IPS DF 6.9 (cell line): ENCODE measurements around the gene RAB23.

ENCODE experiments used
- DNase-seq: peaks from one replicate; pipeline ENCODE4 v3.0.0-alpha.2; 2013; ENCODE audit warnings: low read depth, low spot score
- H3K27ac ChIP-seq: one replicate; pipeline ENCODE4 v1.5.1; 2013; ENCODE audit warnings: low read length, control low read depth
- H3K27me3 ChIP-seq: 2 replicates; pipeline ENCODE4 v1.6.1; 2013; ENCODE audit warnings: mild to moderate bottlenecking, low read length; ENCODE audit not compliant: control insufficient read depth, insufficient read depth
- H3K36me3 ChIP-seq: 2 replicates; pipeline ENCODE4 v1.6.1; 2013; ENCODE audit warnings: low read length; ENCODE audit not compliant: control insufficient read depth, insufficient read depth
- H3K4me1 ChIP-seq: 2 replicates; pipeline ENCODE4 v1.6.1; 2013; ENCODE audit warnings: low read length; ENCODE audit not compliant: control insufficient read depth, insufficient read depth
- H3K4me3 ChIP-seq: 2 replicates; pipeline ENCODE4 v1.5.1; 2013; ENCODE audit warnings: mild to moderate bottlenecking, low read length
- H3K9me3 ChIP-seq: 2 replicates; pipeline ENCODE4 v1.6.1; 2013; ENCODE audit warnings: low read length, inconsistent platforms; ENCODE audit not compliant: control insufficient read depth, insufficient read depth
- WGBS: extraction: QIAGEN DNeasy Blood & Tissue Kit; methylation state at CpG from one replicate; pipeline ENCODE4 v1.1.7; 2013; ENCODE audit warnings: mixed read lengths, missing lambda C conversion rate; ENCODE audit not compliant: insufficient read length, insufficient coverage; 5-methylcytosine and 5-hydroxymethylcytosine counted together

Gene RAB23

DNA sequence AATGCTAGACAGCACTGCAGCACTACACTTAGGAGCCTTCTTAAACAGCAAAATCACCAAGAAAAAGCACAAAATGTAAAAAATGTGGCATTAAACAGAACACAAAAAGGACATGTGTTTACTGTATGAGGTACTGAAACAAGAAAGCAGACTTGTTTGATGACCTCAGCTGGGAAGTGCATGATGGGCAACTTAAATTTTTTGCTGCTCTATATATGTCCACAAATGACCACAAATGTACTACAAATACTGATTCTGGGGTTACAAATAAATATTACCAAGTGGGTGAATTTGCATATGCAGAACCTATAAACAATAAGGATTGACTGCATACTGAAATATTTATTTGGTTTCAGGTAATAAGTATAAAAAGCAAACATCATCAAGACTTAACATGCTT lies 13.1 kb downstream of the RAB23 start:
- DNase-seq = no peak
- Histone ChIP-seq H3K4me3 (no peak overlapping the region), H3K4me1 (no peaks in the 10 kb centered on the region), H3K36me3 (no peaks in the 10 kb centered on the region), H3K27me3 (no peaks in the 10 kb centered on the region), H3K9me3 (no peaks in the 10 kb centered on the region), H3K27ac (no peak overlapping the region)

DNA sequence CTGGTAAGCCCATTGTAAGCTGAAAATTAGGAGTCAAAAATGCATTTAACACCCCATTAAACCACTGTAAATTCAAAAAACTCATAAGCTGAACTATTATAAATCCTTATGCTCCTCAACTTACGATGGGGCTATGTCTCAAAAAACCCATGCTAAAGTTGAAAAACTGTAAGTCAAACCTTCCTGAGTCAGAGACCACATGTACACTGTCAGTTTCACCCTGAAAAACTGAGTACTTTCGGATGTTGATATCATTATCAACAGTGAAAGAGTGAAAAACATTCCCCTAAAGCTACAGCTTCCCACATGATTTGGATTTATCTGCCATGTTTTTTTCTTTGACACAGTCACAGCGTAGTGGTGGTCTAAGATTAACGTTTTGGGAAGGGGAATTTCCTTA lies 14.2 kb downstream of the RAB23 start:
- DNase-seq = no peak
- H3K27ac ChIP-seq = no peak overlapping the region
- no peaks in the 10 kb centered on the region for H3K36me3 ChIP-seq
- no CpG with 5 or more reads among the region's 4 CpGs for WGBS
- H3K27me3 ChIP-seq = no peaks in the 10 kb centered on the region
- H3K9me3 ChIP-seq = no peaks in the 10 kb centered on the region
- H3K4me3 ChIP-seq = no peak overlapping the region
- no peaks in the 10 kb centered on the region for H3K4me1 ChIP-seq

DNA sequence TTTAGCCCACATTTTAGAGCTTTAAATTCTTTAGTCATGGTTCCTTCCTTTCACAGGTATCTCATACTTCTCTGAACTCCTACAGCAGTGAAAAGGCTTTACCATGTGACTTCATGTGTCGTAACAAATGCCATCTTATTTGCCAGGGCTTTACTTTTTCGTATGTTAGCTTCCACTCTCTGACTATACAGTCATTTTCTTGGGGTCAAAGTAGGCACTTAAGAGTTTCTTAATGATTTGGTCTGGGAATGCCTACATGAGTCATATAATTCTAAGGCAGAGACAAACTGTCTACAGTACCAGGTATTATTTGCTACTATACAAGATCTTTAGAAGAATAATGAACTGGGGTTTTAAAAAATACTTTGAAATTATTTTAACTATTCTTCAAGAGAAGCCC lies 15.0 kb downstream of the RAB23 start:
- no CpG with 5 or more reads among the region's 2 CpGs for WGBS
- no peak for DNase-seq
- no peak overlapping the region for H3K27ac ChIP-seq
- no peak overlapping the region for H3K4me3 ChIP-seq
- no peaks in the 10 kb centered on the region for H3K9me3 ChIP-seq
- H3K4me1 ChIP-seq = no peaks in the 10 kb centered on the region
- H3K36me3 ChIP-seq = no peaks in the 10 kb centered on the region
- H3K27me3 ChIP-seq = no peaks in the 10 kb centered on the region

DNA sequence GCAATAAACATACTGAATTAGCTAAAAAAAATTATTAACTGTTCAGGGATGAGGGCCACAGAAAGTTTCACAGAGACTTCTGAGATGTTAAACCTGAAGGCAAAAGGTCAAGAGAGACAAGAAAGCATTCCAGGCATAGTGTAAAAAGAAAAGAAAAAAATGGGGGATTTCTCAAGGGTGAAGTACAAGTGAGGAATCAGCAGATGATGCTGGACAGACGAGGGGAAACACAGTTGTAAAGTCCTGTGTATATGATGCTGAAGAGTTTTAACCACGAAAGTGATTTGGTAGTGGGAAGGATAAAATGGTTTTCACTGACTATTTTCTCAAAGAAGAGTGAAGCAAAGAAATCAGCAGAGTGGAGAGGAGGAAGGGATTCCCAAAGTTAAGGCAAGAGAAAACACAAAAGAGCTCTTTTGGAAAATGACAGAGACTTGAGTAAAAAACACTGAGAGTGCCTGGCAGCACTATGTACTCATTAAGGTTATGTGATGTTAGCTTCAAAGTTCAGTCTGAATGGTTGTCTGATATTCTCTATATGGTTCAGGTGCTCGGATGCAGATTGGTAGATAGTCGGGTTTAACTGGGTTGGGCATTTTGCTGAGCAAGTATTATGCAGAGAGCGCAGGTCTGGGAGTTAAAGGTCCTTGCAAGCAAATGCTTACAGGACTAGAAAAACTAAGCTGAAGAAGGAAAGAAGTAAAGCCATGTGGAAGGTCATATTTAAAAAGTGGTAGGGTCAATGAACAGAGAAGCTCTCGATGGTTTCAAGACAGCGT lies 16.4 kb downstream of the RAB23 start:
- H3K4me3 ChIP-seq = no peak overlapping the region
- H3K36me3 ChIP-seq = no peaks in the 10 kb centered on the region
- no peaks in the 10 kb centered on the region for H3K4me1 ChIP-seq
- no peaks in the 10 kb centered on the region for H3K27me3 ChIP-seq
- DNase-seq = no peak
- no peak overlapping the region for H3K27ac ChIP-seq
- no peaks in the 10 kb centered on the region for H3K9me3 ChIP-seq
- no CpG with 5 or more reads among the region's 7 CpGs for WGBS

DNA sequence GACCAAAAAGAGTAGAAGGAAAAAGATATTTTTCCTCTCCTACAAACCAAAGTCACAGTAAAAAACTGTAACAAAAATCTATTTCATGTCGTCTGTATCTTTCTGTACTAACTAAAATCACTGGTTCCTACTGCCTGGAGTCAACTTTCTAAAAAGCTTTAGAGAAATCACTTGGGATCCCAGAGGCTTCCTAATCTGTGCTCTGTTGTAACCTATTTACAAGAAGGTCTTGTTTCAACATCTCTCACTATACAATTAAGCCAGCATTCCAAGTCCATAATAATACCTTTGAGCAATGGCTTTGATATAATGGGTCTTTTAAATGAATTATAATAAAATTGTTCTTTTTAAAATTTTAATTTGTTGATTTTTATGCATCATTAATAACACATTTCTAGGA lies 20.4 kb downstream of the RAB23 start:
- H3K27me3 ChIP-seq = no peaks in the 10 kb centered on the region
- DNase-seq = no peak
- 0 out of 2 replicates have a peak, but pooled peaks cover 2% of the 10 kb centered on the region for H3K4me1 ChIP-seq
- no peak overlapping the region for H3K27ac ChIP-seq
- no CpG with 5 or more reads among the region's 1 CpG for WGBS
- H3K9me3 ChIP-seq = no peaks in the 10 kb centered on the region
- H3K4me3 ChIP-seq = no peak overlapping the region
- H3K36me3 ChIP-seq = no peaks in the 10 kb centered on the region

DNA sequence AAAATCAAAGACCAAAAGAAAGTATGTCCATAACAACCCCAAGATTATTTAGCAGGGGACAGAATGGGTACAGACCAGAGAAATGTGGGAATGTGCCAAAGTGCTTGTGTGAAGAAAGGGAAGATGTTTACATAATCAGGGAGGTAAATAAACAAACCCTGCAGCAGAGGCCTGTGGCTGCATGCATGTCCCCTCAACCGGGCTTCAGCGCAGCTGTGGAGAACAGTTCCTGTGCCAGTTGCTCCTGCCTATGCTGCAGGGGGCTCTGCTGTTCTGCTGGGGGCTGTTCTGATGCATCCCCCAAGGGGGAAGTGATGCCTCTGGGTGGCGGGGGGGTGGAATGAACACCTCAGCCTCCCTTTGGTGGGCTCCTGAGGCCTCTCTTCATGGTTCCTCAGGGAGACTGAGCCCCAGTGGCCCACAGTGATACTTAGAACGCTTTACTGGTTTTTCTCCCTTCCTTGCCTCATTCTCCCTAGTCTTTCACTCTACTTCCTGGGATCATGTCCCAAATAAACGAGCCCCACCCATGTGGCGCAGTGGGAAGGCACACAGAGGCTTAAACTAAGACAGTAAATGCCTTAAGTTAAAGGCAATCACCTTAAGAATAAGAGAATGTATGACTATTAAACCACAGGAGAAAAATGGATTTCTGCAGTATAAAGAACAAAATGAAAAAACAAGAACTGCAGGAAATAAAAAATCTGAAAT lies 23.0 kb downstream of the RAB23 start:
- H3K4me1 ChIP-seq = 0 out of 2 replicates have a peak, but pooled peaks cover 2% of the 10 kb centered on the region
- no peak overlapping the region for H3K4me3 ChIP-seq
- DNase-seq = no peak
- no peaks in the 10 kb centered on the region for H3K36me3 ChIP-seq
- no peaks in the 10 kb centered on the region for H3K27me3 ChIP-seq
- no peak overlapping the region for H3K27ac ChIP-seq
- H3K9me3 ChIP-seq = no peaks in the 10 kb centered on the region
- no CpG with 5 or more reads among the region's 6 CpGs for WGBS

DNA sequence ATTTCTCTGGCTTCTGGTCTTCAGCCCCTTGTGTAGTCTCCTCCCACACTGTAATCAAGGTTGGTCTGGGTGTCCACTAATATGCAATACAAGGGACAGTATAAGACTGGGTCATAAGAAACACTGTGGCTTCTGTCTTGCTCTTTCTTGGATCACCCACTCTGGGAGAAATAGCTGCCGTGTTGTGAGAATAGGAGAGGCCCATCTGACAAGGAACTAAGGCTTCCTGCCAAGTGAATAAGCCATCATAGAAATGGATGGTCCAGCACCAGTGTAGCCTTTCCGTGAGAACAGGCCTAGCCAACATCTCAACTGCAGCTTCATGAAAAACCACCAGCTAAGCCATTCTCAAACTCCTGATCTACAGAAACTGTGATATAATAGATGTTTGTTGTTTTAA lies 26.6 kb downstream of the RAB23 start:
- no peaks in the 10 kb centered on the region for H3K9me3 ChIP-seq
- no peak overlapping the region for H3K4me3 ChIP-seq
- no peak for DNase-seq
- H3K36me3 ChIP-seq = no peaks in the 10 kb centered on the region; the same call in 1 of the 2 replicates
- H3K27me3 ChIP-seq = no peaks in the 10 kb centered on the region
- no CpG with 5 or more reads among the region's 2 CpGs for WGBS
- no peak overlapping the region for H3K27ac ChIP-seq
- 0 out of 2 replicates have a peak, but pooled peaks cover 2% of the 10 kb centered on the region for H3K4me1 ChIP-seq

DNA sequence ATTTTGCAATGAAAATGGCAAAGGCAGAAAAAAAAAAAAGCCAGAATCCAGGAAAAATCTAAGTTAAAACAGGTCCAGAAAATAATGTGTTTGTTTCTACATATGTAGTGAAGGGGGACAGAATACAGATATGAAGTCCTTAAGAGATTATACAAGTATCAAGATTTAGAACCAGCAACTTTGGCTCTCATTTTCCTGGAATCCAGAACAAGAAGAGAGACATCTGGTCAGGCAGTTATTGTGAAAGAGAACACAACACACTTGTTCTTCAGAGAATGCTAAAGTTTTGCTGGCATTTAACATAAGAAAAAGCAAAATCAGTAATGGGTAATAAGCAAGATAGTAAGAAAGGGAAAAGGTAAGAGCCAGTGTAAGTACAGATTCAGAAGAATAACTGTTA lies 28.9 kb downstream of the RAB23 start:
- no peak overlapping the region for H3K27ac ChIP-seq
- no peaks in the 10 kb centered on the region; the same call in 1 of the 2 replicates for H3K36me3 ChIP-seq
- H3K27me3 ChIP-seq = no peaks in the 10 kb centered on the region
- no peaks in the 10 kb centered on the region for H3K9me3 ChIP-seq
- no peak overlapping the region for H3K4me3 ChIP-seq
- no peak for DNase-seq
- H3K4me1 ChIP-seq = no peaks in the 10 kb centered on the region

DNA sequence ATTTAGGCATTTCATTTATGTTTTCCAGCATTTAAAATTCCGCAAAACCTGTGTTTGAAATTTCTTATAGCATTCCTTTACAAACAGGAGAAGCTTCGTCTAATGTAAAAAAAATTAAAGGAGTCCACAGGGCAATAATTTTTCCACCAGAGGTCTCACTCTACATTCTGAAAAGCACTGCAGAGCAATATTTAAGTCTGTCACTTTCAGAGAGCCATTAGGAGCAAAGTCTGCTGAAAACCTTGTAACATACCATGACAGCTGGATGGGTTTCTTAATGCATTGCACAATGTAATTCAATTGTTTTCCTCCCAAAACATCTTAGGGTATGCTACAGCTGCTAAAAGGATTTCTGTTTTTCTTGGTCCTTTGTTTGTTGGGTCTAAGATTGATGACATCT lies 32.0 kb downstream of the RAB23 start:
- no peaks in the 10 kb centered on the region for H3K27me3 ChIP-seq
- no CpG with 5 or more reads among the region's 2 CpGs for WGBS
- no peak overlapping the region for H3K27ac ChIP-seq
- H3K9me3 ChIP-seq = no peaks in the 10 kb centered on the region
- no peaks in the 10 kb centered on the region; the same call in 1 of the 2 replicates for H3K36me3 ChIP-seq
- no peaks in the 10 kb centered on the region for H3K4me1 ChIP-seq
- no peak for DNase-seq
- no peak overlapping the region for H3K4me3 ChIP-seq

DNA sequence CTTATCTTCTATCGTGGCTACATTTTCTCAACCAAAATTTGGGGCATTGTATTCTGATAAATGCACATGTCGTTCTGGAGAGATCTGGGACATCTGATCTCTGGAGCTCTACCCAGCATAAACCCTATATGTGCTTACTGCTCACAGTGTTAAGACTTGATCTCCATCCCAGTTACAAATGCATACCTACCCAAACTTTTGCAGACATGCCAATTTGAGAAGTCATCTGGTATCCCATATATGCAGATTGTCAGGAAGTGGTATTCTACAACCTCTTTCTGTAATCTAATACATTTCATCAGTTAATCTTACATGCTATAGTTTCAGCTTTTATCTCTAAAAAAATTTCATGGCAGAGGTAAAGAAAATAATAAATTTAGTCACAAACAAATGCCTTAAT lies 38.8 kb downstream of the RAB23 start:
- no peaks in the 10 kb centered on the region for H3K4me1 ChIP-seq
- H3K4me3 ChIP-seq = no peak overlapping the region
- no peak for DNase-seq
- no peaks in the 10 kb centered on the region for H3K9me3 ChIP-seq
- H3K27ac ChIP-seq = no peak overlapping the region
- H3K36me3 ChIP-seq = peaks cover 4% of the 10 kb centered on the region; the same call in 1 of the 2 replicates
- no CpG with 5 or more reads among the region's 2 CpGs for WGBS
- H3K27me3 ChIP-seq = no peaks in the 10 kb centered on the region

DNA sequence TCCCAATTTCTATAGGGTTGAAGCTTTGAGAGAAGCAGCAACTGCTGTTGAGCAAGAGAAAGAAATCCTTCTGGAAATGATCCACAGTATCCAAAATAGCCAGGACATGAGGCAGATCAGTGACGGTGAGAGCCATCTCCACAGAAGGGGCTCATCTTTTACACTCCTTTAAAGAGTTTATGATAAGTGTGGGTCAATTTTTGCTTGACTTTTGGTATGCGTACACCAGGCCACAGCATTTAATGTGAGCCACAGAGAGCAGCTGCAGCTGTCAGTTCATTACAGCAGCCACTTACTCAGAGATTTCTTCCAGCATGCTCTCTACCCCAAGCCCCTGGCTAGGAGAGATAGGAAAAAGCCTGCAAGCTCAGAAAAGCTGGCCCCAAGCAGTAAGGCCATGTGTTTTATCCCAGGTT lies 40.1 kb downstream of the RAB23 start:
- no peak for DNase-seq
- H3K27ac ChIP-seq = no peak overlapping the region
- no peak overlapping the region for H3K4me3 ChIP-seq
- H3K27me3 ChIP-seq = no peaks in the 10 kb centered on the region
- H3K36me3 ChIP-seq = peaks cover 4% of the 10 kb centered on the region; the same call in 1 of the 2 replicates
- WGBS = no CpG with 5 or more reads among the region's 2 CpGs
- H3K4me1 ChIP-seq = no peaks in the 10 kb centered on the region
- H3K9me3 ChIP-seq = no peaks in the 10 kb centered on the region
